NCI-H524 (cell line): ENCODE data around the gene TRAPPC14.
"Not testable (repeated sequence)": the region's sequence is repeated elsewhere in the genome, so short reads cannot be mapped to it uniquely, and the experiment has no call there.

Source experiments
- DNase-seq, 2 experiments: peaks; one replicate each; lab custom pipeline; 2025; lab: John Stamatoyannopoulos, UW

TRAPPC14 gene

DNA sequence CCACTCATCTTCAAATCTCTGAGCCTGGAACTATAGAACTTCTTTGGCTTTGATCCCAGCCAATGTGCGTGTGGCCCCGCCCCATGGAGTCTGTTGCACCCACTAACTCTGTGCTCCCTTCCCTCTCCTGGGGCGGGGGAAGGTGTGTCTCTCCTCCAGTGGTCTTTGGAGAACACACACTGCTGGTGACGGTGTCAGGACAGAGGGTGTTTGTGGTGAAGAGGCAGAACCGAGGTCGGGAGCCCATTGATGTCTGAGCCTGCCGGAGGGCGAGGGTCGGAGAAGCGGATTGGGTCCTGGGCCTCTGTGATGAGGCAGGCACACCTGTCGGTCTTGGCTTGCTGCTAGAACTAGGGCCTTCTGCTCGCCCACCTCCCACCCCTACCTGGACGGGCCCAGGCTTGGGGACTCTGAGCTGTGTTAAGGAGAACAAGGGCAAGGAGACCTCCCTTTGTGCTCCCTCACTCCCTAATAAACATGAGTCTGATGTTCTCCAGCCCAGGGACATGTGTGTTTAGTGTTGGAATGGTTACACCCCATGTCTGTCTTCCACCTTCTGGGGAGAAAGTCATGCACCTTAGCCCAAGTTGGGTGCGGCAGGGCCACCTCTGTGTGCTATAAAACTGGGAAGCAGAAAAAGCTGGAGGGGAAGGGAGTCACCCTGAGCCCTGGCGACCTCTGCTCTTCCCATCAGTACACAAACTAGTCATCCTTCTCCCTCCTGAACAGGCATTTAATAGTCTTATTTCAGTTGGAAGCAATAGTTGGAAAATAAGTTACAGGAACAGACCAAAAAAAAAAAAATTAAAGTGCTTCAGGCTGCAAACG, 4.6 kb downstream of the TRAPPC14 start:
- no peak for DNase-seq

DNA sequence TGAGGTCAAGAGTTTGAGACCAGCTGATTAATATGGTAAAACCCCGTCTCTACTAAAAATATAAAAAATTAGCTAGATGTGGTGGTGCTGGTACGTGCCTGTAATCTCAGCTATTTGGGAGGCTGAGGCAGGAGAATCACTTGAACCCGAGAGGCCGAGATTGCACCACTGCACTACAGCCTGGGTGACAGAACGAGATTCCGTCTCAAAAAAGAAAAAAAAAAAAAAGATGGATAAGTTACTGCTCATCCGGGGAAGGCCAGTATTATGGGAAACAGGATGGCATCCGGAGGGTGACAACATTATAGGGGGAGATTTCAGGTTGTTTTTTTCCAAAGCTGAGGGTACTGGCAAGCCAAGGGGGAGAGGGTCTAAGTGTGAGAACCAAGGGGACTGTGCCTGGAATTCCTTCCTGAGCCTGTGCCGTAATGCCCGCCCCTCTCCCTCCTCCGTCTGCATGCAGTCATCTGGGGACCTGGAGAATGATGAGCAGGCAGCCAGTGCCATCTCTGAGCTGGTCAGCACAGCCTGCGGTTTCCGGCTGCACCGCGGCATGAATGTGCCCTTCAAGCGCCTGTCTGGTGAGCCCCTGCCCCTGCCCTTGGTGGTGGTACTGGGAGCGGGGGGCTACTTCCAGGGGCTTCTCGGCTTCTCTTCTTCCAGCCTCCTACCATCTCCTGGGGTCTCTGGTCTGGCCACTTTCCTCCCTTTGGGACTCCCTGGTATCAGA, 5.4 kb downstream of the TRAPPC14 start:
- DNase-seq = no peak

DNA sequence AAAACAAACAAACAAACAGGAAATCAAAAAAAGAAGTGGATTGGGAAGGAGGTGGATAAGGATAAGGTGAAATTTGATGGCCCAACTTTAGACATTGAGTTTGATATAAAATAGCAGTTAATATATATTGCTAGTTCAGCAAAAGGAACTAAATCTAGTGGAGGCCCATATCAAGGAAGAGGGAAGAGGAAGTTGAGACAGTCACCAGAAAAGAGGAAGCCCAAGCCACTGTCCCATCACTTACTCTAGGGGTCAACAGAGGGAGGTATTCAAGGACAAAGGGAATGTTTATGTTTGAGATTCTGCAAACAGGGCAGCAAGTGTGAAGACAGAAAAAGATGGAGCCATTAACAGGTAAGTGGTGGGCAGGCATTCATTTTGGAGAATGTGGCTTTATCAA, 6.1 kb downstream of the TRAPPC14 start:
- no peak for DNase-seq

DNA sequence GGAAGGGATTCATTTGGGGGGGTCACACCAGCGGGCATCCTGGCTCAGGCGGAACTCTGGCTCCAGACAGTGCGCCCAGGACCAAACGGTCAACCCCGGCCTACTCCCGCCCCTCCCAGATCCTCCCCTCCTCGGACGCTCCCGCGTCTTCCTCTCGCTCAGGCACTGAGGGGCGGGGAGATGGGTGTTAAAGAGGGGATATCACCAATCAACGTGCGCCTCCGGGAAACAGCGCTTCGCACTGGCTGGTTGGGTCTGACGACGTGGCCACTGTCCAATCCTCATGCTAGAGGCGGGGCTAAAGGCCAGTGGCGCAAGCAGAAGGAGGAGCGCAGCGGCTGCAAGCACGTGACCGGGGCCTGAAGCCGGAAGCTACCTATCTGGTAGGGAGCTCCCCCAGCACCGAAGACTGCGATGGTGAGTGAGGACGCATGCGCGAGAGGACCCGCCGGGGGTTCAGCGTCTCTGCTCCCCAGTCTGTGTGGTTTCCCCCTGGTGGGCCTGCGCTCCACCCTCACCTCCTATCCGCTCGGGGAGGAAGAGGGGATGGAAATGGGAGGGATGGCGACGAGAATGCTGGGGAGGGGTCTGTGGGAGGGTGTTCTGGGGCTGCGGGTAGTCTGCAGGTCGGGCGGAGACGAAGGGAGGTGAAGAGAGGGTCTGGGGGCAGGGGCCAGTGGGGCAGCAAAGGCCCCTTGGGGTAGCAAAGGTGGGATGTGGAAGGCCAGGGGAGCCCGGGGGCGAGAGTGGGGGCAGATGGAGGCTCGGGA, 9.8 kb downstream of the TRAPPC14 start, which contains the start of gene LAMTOR4:
Gene LAMTOR4 (plus strand): TSS at position 360 of the 770 bp plus-strand sequence. CDS start 55 bp downstream, at position 415.
- DNase-seq = peak; percentile 97 to 99

DNA sequence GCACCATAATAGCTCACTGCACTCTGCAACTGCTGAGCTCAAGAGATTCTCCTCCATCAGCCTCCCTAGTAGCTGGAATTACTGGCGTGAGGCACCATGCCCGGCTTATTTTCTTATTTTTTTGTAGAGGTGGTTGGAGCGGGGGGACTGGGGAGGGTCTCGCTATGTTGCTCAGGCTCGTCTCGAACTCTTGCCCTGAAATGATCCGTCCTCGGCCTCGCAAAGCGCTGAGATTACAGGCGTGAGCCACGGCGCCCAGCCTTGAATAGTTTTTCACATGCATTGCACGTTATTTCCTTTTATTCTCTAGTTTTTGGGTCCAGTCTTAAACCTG, 10.3 kb downstream of the TRAPPC14 start:
- no peak for DNase-seq

DNA sequence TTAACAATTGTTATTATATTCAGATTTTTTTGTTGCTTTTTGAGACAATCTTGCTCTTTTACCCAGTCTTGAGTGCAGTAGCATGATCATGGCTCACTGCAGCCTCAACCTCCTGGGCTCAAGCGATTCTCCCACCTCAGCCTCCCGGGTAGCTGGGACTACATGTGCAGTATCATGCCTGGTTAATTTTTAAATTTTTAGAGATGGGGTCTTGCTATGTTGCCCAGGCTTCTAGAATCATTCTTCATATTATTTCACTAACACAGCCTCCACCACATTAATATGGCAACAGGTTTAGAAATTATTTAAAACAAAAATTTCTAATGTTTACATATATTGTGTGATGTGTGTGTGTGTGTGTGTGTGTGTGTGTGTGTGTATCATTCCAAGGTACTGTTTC, 11.2 kb downstream of the TRAPPC14 start:
- DNase-seq = no peak

DNA sequence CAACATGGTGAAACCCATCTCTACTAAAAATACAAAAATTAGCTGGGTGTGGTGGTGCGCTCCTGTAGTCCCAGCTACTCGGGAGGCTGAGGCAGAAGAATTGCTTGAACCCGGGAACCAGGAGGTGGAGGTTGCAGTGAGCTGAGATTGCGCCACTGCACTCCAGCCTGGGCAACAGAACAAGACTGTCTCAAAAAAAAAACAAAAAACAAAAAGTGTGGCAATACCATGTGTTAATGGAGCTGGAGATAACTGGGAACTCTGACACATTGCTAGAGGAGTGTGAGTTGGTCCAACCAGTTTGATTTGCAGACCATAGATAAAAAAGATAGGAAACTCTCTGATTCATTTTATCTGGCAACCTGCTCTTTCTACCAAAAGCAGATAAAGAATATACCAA, 12.2 kb downstream of the TRAPPC14 start:
- DNase-seq = not testable (repeated sequence)

DNA sequence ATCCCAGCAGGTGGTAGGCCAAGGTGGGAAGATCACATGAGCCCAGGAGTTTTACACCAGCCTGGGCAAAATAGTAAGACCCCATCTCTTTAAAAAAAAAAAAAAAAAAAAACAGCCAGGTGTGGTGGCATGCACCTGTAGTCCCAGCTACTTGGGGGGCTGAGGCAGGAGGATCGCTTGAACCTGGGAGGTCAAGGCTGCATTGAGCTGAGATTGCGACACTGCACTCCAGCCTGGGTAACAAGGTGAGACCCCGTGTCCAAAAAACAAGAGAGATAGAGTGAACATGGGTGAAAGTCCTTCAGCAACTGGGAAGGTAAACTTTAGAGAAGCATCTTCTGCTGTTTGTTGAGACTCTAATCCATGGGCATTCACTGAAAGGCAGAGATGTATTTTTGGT, 16.1 kb downstream of the TRAPPC14 start:
- DNase-seq = no peak

DNA sequence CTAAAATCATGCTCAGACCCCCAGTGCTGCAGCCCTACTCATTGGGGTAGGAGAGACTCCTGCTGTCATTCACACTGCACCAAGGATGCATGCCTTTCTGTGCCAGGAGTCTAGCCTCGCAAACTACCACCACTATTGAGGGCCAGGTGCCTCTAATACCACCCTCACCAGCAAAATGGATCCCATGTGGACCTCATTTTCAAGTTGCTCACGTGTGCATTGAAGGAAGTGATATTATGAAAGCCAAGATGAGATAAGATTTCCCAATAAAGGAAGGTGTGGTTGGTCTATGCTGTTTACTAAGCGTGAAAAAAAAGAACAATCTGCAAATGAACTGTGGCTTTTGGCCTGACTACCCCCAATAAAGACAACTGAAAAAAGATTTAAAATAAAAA, 17.0 kb downstream of the TRAPPC14 start:
- no peak for DNase-seq

DNA sequence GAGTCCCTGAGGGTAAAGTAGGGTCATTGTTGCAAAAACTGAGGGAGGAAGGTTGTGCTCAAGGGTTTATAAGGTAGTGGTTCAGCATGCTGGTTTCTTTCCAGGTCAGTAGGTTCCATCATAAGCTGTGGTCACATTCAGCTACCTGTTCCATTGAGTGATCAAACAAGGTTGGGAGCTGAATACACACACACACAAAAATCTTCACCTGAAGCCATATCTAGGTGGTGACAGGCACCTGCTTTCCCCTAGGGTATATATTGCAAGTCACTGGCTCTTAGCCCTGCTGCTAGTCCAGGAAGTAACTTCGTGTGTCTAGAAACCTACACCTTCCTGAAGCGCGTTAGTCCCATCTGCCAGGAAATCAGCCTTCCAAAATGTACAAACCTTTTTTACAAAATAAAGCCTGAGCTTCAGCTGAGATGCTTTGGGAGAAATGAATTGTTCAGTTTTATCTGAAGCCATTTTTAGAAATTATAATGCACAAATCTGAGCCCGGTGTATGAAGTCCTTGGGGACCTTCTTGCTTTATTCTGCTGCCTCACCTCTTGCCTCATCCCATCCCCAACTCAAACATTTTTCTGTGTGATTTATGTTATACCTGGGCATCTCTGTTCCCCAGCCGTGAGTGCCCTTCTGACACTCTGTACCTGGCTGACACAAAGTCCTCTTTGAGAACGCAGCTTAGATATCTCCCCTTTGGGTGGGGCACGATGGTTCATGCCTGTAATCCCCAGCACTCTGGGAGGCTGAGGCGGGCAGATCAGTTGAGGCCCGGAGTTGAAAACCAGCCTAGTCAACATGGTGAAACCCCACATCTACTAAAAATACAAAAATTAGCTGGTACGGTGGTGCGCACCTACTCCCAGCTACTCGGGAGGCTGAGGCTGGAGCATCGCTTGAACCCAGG, 20.4 kb downstream of the TRAPPC14 start:
- DNase-seq = no peak

DNA sequence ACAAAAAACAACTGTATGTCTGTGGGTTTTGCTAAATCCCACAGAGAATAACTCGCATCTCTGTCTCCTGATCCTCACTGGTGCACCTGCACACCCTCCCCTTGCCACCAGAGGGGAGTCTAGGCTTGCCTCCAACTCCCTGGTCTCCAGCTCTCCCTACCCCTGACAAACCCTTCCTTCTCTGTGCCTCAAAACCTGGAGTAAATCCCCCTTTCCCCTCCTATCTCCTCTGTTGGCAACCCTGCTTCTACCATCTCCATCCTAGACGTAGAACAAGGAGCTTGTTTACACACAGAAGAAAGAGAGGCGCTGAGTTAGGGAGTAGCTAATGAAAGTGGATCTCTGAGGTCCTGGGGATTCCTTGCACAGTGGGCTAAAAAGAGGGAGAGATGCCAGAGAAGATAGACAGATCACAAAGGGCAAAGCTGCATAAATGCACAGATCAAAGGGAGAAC, 25.8 kb downstream of the TRAPPC14 start:
- peak; percentile 42 to 70 for DNase-seq

DNA sequence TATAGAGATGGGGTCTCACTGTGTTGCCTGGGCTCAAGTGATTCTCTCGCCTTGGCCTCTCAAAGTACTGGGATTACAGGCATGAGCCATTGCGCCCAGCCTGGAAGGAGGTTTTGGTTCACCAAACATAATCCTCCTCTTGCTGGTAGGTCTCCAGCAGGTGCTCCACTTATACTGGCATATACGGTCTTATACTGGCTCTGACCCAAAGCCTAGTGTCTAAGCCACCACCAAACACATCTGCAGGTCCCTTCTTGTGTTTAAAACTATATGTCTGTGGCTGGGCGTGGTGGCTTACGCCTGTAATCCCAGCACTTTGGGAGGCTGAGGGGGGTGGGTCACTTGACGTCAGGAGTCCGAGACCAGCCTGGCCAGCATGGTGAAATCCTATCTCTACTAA, 26.4 kb downstream of the TRAPPC14 start:
- DNase-seq = peak; percentile 31 to 52

DNA sequence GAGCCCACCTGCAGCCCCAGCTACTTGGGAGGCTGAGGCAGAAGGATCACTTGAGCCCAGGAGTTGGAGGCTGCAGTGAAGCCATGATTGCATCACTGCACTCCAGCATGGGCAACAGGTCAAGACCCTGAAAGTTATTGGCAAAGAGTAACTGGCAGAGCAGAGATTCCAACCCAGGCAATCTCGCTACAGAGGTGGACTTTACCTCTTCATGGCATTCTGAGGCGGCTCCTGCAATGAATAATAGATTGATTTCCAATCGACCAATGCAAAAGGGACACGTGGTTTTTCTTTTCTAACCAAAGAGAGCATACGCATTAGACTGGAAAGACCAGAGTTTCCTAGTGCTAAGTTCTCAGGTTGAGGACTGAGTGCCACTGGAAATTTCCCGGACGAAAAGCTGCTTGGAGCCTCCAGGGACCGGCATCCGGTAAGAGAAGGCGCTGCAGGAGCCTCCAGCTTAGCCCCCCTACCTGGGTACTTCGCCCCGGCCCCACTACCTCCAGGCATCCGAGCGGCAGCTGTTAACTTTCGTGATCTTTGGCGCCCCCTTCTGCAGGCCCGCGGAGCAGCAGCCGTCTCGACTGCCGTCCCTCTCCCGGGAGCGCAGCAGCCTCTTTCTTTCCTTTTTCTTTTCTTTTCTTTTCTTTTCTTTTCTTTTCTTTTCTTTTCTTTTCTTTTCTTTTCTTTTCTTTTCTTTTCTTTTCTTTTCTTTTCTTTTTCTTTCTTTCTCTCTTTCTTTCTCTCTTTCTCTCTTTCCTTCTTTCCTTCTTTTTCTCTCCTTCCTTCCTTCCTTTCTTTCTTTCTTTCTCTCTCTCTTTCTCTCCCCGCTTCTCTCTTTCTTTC, 27.7 kb downstream of the TRAPPC14 start:
- peak in 1 of 2 experiments; percentile 62 for DNase-seq

DNA sequence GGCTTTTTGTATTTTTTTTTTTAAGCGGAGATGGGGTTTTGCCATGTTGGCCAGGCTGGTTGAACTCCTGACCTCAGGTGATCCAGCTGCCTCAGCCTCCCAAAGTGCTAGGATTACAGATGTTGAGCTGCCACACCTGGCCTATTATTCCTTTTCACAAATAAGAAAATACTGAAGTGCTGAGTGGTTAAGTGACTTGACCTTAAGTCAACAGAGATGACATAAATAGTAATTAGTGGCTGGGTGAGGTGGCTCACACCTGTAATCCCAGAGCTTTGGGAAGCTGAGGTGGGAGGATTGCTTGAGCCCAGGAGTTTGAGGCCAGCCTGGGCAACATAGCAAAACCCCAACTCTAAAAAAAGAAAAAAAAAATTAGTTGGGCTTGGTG, 28.3 kb downstream of the TRAPPC14 start:
- not testable (repeated sequence) for DNase-seq

DNA sequence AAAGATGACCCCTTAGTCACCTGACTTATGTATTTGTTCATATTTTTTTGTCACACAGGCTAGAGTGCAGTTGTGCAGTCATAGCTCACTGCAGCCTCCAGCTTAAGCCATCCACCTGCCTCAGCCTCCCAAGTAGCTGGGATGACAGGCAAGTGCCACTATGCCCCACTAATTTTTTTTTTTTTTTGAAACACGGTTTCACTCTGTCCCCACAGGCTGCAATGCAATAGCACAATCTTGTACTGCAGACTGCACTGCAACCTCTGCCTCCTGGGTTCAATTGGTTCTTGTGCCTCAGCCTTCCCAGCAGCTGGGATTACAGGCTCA, 29.9 kb downstream of the TRAPPC14 start:
- no peak for DNase-seq

DNA sequence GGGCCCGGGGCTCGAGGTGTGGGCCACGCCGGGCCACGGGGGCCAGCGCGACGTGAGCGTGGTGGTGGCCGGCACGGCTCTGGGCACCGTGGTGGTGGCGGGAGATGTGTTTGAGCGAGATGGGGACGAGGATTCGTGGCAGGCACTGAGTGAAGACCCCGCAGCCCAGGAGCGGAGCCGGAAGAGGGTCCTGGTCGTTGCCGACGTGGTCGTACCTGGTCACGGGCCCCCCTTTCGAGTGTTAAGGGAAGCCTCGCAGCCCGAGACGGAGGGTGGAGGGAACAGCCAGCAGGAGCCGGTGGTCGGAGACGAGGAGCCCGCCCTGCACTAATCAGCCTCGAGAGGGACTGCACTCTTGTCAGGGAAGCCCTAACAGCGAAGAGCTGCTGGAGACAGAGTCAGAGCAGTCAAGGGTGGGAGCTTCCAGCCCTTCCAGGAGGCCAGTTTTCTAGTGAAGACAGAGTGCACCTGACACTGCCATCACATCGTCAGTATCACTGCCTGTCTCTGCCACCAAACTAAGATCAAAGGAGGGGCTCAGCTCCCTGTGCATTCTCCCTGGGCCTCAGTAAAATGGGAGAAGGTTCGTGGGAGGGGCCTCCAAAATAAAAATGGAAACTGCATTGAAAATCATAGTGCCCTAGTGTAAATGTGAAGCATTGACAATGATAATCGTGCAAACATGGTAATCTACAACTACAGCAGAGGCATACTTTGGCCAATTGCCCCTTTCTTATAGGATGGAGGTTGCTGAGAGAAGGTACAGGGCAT, 30.5 kb downstream of the TRAPPC14 start:
- peak in 1 of 2 experiments; percentile 48 for DNase-seq

DNA sequence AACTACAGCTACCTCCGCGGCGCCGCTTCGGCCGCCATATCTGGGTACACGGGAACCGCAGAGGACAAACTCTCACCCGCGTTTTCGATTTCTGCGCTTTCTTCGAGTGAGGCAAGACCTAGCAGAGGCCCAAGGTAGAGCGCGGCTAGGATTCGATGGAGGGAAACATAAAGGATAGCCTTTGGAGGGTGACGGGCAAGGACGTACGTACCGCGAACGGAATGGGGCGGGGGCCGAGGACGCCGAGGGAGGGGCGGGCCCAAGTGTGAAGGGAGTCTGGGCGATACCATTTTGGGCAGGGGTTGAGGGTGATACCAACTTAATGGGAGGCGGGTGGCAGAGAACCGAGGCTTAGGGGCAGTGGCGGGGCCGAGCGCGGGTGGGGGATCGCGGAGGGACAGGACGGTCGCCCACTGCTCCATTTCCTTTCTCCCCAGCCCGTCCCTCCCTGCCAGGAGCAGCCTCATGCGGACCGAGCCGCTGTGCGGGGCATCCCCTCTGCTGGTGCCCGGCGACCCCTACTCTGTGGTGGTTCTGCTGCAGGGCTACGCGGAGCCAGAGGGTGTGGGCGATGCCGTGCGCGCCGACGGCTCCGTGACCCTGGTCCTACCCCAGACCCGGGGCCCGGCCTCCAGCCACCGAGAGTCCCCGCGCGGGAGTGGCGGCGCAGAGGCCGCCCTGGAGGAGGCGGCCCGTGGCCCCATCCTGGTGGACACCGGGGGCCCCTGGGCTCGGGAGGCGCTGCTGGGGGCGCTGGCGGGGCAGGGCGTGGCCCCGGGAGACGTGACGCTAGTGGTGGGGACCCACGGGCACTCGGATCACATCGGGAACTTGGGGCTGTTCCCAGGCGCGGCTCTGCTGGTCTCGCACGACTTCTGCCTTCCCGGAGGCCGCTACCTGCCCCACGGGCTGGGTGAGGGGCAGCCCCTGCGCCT, 31.3 kb downstream of the TRAPPC14 start, which contains the start of gene MBLAC1:
Gene MBLAC1 (plus strand): TSS at position 37 of the 935 bp plus-strand sequence. CDS start 429 bp downstream, at position 466.
- peak; percentile 77 to 88 for DNase-seq

DNA sequence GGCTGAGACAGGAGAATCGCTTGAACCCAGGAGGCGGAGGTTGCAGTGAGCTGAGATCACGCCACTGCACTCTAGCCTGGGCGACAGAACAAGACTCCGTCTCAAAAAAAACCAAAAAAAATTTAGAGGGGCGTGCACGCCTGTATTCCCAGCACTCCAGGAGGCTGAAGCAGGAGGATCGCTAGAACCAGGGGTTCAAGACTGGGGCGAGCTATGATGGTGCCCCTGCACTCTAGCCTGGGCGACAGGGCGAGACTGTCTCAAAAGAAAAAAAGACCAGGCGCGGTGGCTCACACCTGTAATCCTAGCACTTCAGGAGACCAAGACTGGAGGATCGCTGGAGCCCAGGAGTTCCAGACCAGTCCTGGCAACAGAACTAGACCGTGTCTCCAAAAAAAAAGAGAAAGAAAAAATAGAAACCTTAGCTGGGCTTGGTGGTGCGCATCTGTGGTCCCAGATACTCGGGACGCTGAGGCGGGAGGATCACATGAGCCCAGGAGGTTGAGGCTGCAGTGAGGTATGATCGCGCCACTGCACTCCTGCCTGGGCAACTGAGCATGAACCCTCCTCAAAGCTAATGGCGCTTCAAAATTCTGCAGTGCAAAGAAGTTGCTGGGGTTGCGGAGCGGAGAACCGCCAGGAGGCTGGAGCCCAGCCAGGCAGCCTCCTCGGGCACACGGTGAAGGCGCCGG, 32.1 kb downstream of the TRAPPC14 start:
- DNase-seq = peak in 1 of 2 experiments; percentile 41
